HEK293T (cell line): ENCODE measurements around the gene EMD.

ENCODE experiments used
- ELF4 ChIP-seq: fragments of 450-650 bp; IDR thresholded peaks from 2 replicates; pipeline ENCODE4 v1.6.1; 2017; ENCODE audit warnings: antibody characterized with exemption
- FOXA1 ChIP-seq: fragments of 450-650 bp; IDR thresholded peaks from 2 replicates; pipeline ENCODE4 v1.6.1; 2016; ENCODE audit warnings: mild to moderate bottlenecking
- FOXM1 ChIP-seq: fragments of 450-650 bp; IDR thresholded peaks from 2 replicates; pipeline ENCODE4 v1.6.1; 2017; ENCODE audit warnings: mild to moderate bottlenecking, borderline replicate concordance
- HDGF ChIP-seq: fragments of 450-650 bp; IDR thresholded peaks from 2 replicates; pipeline ENCODE4 v1.6.1; 2017; ENCODE audit warnings: antibody characterized with exemption, borderline replicate concordance
- SP1 ChIP-seq: fragments of 450-650 bp; IDR thresholded peaks from 2 replicates; pipeline ENCODE4 v1.6.1; 2017
- TARDBP ChIP-seq: fragments of 450-650 bp; IDR thresholded peaks from 2 replicates; pipeline ENCODE4 v1.6.1; 2016

- TF ChIP-seq ELF4 (no peak), FOXM1 (no peak), TARDBP (no peak), SP1 (no peak), FOXA1 (no peak), HDGF (no peak)
Observed at GRCh38 chrX:154409222-154409871, 30.3 kb downstream of the EMD start, which contains the start of gene DNASE1L1.
